T-helper 1 cell treated with Interleukin-12 subunit alpha and Interleukin-12 subunit beta and Interleukin-4 antibody, amounts not matched to agents 30 μg/mL and 1 μg/mL, for 36 hours (primary cell): ENCODE results near the gene MPRIP.
"Not testable (repeated sequence)": the region's sequence is repeated elsewhere in the genome, so short reads cannot be mapped to it uniquely, and the experiment has no call there.

Experiments
- H3K27ac Mint-ChIP-seq: one replicate; pipeline ENCODE4 v1.8.0; 2021; ENCODE audit warnings: mild to moderate bottlenecking, mixed read lengths
- H3K27me3 Mint-ChIP-seq: one replicate; pipeline ENCODE4 v1.8.0; 2021; ENCODE audit warnings: low read depth, mixed read lengths
- H3K36me3 Mint-ChIP-seq: one replicate; pipeline ENCODE4 v1.8.0; 2021; ENCODE audit warnings: low read depth, mixed read lengths
- H3K4me1 Mint-ChIP-seq: one replicate; pipeline ENCODE4 v1.8.0; 2021; ENCODE audit warnings: low read depth, mixed read lengths
- H3K4me3 Mint-ChIP-seq: one replicate; pipeline ENCODE4 v1.8.0; 2021; ENCODE audit warnings: mild to moderate bottlenecking, moderate library complexity, mixed read lengths
- H3K9me3 Mint-ChIP-seq: one replicate; pipeline ENCODE4 v1.8.0; 2021; ENCODE audit warnings: mixed read lengths

Gene MPRIP

DNA sequence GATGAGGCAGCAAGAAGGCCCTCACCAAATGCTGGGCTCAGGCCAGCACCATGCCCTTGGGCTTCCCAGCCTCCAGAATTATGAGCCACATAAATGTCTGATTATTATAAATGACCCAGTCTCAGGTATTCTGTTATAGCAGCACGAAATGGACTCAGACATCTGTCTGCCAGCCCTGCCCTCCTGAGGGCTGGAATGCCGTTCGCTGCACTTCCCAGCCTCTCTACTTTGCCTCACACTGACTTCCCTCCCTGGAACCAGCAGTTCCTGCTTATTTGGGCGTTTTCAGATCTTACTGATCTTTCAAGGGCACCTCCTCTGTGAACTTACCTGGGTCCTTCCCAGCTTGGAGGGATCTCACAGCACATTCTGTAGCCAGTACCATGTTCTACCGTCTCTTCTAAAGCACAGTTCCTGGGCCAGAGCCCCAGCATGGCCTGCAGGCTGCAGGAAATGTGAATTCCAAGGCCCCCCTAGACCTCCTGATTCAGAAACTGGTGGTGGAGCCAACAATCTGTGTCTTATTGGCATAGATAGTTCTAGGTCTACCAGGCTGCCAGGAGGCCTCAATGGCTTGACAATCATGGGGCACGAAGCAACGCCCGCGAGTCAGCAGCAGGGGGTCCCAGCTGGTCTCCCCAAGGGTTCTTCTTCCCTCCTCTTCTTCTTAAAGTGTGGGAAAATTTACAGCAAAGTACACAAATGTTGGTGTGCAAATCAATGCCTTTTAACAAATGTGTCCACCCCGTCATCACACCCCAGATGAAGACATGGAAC is 33.4 kb upstream of the MPRIP start:
- H3K27ac Mint-ChIP-seq, H3K36me3 Mint-ChIP-seq, H3K9me3 Mint-ChIP-seq, H3K27me3 Mint-ChIP-seq, H3K4me1 Mint-ChIP-seq, H3K4me3 Mint-ChIP-seq: not testable (repeated sequence)

DNA sequence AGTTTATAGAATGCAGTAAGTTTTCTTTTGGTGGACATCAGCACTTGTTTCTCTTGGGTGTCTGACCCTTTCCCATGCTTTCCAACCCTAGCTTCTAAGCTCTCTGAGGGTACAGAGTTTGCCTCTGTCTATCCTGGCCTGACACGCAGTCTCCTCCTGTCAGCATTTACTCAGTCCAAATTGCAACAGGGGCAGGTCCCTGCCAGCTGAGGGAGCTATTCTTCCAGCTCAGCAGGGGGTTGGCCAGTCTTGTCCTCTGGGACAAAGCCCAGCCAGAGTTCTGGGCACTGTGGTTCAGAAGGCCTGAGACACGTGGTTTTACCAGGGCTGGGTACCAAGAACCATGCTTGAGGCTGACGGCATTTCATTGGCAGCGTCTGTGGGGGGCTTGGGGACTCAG is 32.3 kb upstream of the MPRIP start:
- not testable (repeated sequence) for H3K36me3 Mint-ChIP-seq, H3K27ac Mint-ChIP-seq, H3K4me1 Mint-ChIP-seq, H3K9me3 Mint-ChIP-seq, H3K27me3 Mint-ChIP-seq, H3K4me3 Mint-ChIP-seq

DNA sequence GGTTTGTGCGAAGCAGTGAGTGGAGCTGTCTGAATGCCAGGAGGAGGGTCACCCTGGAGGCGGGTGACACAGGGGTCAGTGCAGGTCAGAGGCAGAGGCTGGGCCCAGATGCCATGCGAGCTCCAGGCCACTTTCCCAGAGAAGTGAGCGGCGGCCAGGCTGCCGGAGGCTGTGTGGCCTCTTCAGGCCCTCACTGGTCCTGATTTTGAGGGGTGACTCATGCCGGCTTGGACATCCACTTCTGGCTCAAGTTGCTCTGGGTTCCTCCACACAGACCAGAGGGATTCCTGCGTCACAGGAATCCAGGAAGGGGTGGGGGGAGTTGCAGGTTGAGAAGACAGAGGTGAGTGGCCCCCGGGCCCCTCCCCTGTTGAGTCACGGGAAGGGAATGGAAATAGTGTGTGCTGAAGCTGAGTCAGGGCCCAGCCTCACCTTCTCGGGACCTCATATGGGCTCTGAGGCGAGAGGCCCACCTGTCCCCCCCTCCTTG is 31.7 kb upstream of the MPRIP start:
- not testable (repeated sequence) for H3K27ac Mint-ChIP-seq, H3K9me3 Mint-ChIP-seq, H3K4me1 Mint-ChIP-seq, H3K4me3 Mint-ChIP-seq, H3K36me3 Mint-ChIP-seq, H3K27me3 Mint-ChIP-seq

DNA sequence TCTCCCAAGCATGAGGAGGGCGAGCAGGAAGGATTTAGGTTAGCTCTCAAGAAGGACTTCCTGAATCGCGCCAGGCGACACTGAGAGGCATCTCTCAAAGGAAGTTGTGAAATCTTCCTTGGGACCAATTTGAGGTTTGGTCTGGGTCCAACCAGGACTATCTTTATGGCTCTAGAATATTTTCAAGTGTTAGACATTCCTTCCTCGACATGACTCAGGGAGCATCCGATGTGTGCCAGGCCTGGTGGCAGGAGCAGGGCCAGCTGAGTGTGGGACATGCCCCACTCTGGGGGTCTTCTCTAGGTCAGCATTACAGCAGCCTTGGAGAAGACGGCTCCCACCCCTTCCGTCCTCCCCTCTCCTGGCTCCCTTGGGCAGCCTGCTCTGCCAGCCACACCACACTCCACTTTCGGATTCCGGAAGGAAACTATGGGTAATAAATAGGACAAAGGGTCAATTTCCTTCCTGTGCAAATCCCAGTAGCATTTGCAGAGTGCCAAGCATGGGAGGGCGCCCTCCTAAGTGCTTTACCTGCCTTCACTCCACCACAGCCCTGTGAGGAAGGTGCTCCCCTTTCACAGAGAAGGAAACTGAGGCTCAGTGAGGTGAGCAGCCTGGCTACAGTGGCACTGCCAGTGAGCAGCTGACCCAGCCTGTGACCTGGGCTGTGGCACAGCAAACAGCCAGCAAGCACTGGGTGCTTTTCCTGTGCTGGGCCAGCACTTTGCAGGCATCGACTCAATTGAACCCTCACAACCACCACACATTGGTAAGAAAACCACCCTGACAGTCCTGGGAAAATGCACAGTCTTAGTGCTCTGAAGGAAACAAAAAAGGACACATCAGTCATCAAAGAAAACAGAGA is 31.0 kb upstream of the MPRIP start:
- H3K4me3 Mint-ChIP-seq, H3K9me3 Mint-ChIP-seq, H3K36me3 Mint-ChIP-seq, H3K27ac Mint-ChIP-seq, H3K4me1 Mint-ChIP-seq, H3K27me3 Mint-ChIP-seq: not testable (repeated sequence)

DNA sequence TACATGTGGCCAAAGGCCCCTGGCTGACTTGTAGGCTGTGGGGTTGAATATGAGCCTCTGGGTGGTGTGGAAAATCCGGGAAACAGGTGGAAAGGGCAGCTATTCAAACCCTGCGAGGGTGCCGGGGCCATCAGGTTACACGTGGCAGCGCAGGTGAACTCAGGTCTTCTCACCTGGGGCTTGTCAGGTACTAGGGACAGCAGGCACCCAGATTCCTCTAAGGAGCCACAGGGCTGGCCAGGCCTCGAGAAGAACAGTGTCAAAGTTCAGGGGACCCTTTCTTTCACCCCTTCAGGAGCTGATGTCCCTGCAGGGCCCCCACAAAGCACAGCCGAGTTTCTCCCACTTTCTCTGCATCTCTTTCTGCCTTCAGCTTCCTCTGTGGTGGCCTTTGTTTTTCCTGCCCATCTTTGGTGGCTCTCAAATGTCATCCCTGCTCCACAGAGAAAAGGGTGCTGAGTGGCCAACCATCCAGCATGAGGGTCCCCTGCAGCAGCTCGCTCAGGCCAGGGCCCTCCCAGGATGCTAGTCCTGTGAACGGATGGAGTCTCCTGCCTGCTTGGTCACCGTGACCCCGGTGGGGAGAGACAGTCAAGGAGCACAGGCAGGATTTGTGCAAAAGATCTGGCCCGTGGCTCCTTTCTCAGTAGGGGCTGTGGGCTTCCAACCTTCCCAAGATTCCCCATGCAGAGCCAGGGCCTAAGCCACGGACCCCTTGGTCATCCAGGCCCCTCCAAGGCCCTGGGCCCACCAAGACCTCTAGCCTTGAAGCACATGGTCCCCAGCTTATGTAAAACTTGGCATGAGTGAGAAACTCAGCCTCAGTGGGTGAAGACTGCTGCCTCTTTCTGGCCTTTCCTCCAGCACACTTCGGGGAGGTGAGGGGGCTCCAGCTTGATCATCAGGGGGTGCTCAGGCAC is 28.2 kb upstream of the MPRIP start:
- H3K36me3 Mint-ChIP-seq, H3K27me3 Mint-ChIP-seq, H3K4me3 Mint-ChIP-seq, H3K27ac Mint-ChIP-seq, H3K9me3 Mint-ChIP-seq: not testable (repeated sequence)
- peaks cover 23% of the 10 kb centered on the region for H3K4me1 Mint-ChIP-seq

DNA sequence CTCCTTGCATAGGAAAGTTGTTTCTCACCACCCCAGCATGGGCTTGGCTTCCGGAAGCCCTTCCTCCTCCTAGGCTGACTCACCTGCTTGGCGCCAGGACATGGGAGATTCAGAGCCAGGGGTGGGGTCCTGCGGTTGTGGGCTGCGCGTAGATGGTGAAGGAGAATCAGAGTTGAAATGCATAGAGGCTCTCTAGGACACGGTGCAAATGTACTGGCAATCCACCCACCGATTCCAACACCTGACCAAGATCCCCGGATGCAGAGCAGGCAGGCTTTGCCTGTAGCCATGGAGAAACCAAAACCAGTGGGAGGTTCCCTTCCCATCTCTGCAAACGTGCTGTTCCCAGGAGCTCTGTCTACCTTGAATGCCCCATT is 27.5 kb upstream of the MPRIP start:
- H3K27ac Mint-ChIP-seq, H3K36me3 Mint-ChIP-seq, H3K27me3 Mint-ChIP-seq, H3K9me3 Mint-ChIP-seq, H3K4me3 Mint-ChIP-seq: not testable (repeated sequence)
- H3K4me1 Mint-ChIP-seq: peaks cover 23% of the 10 kb centered on the region

DNA sequence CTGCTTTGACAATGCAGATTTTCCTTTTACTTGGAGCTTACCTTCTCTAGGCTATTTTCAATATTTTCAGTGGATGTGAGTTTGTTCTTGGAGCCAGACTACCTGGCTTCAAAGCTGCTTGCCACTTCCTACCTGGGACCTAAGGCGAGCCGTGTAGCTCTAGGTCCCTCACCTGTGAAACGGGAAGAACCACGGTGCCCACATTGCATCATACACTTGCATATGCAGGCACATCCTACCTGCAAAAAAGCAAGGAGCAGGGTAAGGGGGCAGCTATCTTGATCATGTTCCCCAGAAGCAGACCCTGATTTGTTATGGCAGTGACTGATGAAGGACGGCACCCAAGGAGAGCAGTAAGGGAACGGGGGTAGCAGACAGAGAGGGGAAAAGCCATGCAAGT is 27.0 kb upstream of the MPRIP start:
- no peaks in the 10 kb centered on the region for H3K36me3 Mint-ChIP-seq
- H3K4me3 Mint-ChIP-seq: no peak overlapping the region
- peaks cover 23% of the 10 kb centered on the region for H3K4me1 Mint-ChIP-seq
- no peaks in the 10 kb centered on the region for H3K27me3 Mint-ChIP-seq
- no peak overlapping the region for H3K27ac Mint-ChIP-seq
- no peaks in the 10 kb centered on the region for H3K9me3 Mint-ChIP-seq

DNA sequence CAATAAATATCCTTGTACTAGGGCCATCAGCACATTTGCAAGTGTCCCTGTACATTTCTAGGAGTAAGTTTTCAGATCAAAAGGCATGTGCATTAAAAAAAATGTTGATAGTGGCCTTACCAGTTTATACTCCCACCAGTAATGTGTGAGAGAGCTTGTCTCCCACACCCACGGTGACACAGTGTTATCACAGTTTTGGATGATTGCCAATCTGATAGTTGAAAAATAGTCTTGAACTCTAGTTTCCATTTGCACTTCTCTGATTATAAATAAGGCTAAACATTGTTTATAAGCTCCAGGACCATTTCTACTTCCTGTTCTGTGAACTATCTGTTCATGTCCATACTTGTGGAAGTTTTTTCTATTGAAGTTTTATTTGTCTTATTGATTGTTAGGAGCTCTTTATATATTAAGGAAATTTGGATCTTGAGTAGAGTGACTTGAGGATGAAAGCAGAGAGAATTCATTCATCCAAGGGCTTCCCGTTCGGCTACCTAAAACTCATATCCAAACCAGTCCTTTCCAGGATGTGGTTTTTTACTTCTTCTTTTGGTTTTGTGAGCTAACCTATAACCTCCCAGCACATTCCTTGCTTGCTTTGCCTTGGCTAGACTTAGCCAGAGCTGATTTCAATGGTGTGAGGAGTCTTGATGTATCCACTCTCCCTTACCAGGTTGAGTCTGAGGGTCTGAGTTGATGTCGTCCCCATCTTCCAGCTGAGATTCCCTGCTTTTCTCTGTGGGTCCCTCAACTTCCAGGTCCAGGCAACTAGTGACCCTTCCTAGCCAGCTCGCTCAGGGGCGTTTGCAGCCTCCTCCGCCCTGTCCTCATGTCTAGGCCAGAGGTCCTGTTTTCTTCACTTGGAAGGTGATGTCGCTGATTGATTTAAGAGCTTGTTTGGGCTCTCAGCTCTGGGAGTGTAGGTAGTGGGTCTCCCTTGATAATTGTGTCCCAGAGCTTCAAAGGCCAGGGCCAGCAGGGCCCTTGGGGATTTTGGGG is 25.8 kb upstream of the MPRIP start:
- not testable (repeated sequence) for H3K27me3 Mint-ChIP-seq, H3K9me3 Mint-ChIP-seq, H3K36me3 Mint-ChIP-seq, H3K4me3 Mint-ChIP-seq
- Mint-ChIP-seq H3K27ac (peak overlapping the region; percentile 26), H3K4me1 (peaks cover 23% of the 10 kb centered on the region)

DNA sequence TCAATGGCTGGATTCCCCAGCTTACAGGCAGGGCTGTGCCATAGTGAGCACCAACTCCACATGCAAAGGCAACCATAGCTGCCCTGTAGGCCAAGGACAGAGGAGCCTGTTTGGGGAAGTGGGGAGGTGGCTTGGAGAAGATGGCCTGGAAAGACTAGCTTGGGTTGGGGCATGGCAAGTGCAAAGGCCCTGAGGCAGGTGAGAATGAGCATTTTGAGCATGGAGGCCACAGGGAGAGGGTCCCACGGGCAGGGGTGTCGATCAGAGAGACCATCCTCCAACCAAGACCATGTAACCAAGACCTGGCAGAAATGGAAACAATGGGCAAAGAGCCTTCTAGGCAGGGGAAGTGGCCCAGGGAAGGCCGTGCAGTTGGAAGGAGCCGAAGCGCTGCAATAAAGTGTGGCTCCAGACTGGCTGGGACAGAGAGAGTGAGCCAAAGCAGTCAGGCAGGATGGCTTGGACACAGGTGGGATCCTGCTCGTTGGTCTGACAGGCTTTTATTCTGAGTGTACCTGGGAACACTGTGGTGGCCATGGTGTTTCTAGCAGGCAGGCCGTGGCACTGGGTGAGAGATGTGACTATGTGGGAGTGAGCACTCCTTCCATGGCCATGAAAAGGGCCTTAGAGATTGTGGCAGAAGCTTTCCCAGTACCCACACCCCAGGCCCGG is 24.8 kb upstream of the MPRIP start:
- Mint-ChIP-seq H3K27me3 (no peaks in the 10 kb centered on the region), H3K27ac (peak overlapping the region; percentile 15), H3K4me3 (no peak overlapping the region), H3K4me1 (peaks cover 23% of the 10 kb centered on the region), H3K9me3 (no peaks in the 10 kb centered on the region), H3K36me3 (no peaks in the 10 kb centered on the region)

DNA sequence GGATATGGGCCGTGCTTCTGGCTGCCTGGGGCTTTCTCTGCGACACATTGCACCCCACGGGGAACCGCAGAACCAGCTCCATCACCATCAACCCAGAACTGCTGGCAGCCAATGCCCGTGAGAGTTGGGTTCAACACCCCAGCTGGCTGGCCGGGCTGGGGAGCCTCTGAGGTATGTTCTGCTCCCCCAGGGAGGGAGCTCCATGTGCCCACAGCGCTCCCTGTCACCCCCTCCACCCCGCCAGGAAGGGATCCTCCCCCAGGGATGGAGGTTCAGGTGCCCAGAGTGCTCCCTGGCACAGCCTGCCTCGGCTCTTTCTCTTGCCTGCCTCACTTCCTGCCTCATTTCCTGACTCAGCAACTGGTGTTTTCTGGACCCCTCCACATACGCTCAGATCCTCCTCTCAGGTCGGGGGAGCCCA is 24.2 kb upstream of the MPRIP start:
- peaks cover 23% of the 10 kb centered on the region for H3K4me1 Mint-ChIP-seq
- no peak overlapping the region for H3K4me3 Mint-ChIP-seq
- no peaks in the 10 kb centered on the region for H3K27me3 Mint-ChIP-seq
- H3K36me3 Mint-ChIP-seq: no peaks in the 10 kb centered on the region
- no peaks in the 10 kb centered on the region for H3K9me3 Mint-ChIP-seq
- H3K27ac Mint-ChIP-seq: peak overlapping the region; percentile 45

DNA sequence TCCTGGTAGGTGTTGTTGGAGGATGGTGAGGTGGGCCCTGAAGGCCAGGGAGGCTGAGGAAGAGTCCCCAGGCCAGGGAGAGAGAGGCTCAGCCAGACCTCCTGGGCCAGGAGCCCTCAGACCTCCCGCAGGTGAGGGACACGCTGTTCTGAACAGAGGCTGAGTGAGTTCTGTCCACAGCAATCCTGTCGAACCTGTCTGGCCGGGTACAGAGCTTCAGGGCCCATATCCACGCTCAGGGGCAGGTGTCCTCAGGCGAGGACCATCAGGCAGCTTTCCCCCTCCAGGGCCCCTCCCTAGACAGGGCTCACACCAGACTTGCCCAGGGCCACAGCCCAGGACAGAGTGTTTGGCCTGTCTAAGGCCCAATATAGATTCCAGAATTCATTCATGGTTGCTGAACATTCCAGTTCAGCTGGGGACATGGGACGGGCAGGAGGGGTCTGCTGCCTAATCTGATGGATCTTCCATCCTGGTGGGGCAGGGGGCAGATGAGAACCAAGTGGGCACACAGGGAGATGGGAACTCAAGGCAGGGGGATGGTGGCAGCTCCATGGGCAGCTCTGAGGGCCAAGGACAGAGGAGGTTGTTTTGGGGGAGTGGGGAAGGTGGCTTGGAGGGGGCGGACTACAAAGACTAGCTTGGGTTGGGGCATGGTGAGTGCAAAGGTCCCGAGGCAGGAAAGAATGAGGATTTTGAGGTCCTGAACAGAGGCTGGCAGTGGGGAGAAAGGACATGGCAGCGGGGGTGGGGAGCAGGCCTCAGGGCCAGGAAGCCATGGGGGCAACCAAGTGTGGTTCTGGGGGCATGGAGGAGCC is 23.4 kb upstream of the MPRIP start:
- no peaks in the 10 kb centered on the region for H3K27me3 Mint-ChIP-seq
- H3K27ac Mint-ChIP-seq: peak overlapping the region; percentile 45
- peaks cover 23% of the 10 kb centered on the region for H3K4me1 Mint-ChIP-seq
- H3K9me3 Mint-ChIP-seq: no peaks in the 10 kb centered on the region
- no peaks in the 10 kb centered on the region for H3K36me3 Mint-ChIP-seq
- H3K4me3 Mint-ChIP-seq: no peak overlapping the region

DNA sequence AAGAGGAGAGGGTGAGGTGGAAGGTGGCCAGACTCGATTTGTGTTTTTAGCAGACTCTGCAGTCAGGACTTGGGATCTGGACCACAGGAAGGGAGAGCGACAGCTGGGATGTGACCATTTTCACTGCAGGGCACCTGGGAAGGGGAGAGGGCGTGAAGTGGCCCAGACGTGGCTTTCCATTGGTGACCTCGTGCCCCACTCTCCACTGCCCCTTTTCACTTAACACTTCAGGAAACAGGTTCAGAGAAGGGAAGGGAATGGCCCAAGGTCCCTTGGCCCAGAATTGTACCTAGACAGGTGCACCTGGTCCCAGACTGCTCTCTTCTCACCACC is 22.9 kb upstream of the MPRIP start:
- no peaks in the 10 kb centered on the region for H3K36me3 Mint-ChIP-seq
- H3K4me1 Mint-ChIP-seq: peaks cover 23% of the 10 kb centered on the region
- no peaks in the 10 kb centered on the region for H3K9me3 Mint-ChIP-seq

More for the DNA sequence above, 22.9 kb upstream of the MPRIP start:
- no peak overlapping the region for H3K4me3 Mint-ChIP-seq
- no peak overlapping the region for H3K27ac Mint-ChIP-seq
- no peaks in the 10 kb centered on the region for H3K27me3 Mint-ChIP-seq
